SIG-M5 treated with dmso at 0.1 percent for 504 hours (cell line): Measurements from ENCODE around the gene NGLY1.

ENCODE experiments used
- DNase-seq: peaks from one replicate; lab custom pipeline; 2025; ENCODE audit not compliant: unreplicated experiment; lab: John Stamatoyannopoulos, UW

NGLY1 gene

DNA sequence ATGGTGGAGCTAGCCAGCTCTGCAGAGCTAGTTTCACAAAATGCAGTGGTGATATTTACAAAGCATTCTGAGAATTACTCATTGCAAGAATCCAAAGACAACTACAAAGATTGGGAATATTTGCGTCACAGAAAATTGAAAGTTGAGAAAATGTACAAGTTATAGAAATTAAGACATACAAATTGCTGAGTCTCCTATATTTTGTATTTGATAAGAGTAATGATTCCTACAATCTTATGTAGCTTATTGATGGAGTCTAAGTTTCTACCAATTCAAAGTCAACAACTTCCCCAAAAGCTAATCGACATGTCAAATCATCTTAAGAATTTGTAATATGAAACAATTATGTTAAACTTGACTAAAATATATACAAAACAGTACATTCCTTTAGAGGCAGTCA, 72.2 kb downstream of the NGLY1 start:
- no peak for DNase-seq

DNA sequence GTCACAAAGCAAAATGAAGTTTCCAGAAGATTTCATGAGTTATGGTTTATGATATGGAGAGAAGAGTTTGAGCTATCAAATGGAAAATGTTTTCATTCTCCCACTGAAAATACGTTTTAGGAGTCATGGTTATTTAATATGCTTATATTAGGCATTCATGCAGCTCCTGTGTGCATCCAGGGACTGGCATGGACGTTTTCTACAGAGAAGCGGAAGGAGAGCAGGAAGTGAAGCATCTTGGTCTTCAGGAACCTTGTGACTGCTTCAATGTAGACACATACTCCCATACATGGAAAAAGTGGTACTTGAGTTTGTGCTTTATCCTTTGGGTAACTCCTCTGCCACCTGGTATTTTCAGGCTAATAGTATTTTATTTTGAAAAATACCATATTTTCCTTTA, 75.2 kb downstream of the NGLY1 start:
- DNase-seq, result no peak

DNA sequence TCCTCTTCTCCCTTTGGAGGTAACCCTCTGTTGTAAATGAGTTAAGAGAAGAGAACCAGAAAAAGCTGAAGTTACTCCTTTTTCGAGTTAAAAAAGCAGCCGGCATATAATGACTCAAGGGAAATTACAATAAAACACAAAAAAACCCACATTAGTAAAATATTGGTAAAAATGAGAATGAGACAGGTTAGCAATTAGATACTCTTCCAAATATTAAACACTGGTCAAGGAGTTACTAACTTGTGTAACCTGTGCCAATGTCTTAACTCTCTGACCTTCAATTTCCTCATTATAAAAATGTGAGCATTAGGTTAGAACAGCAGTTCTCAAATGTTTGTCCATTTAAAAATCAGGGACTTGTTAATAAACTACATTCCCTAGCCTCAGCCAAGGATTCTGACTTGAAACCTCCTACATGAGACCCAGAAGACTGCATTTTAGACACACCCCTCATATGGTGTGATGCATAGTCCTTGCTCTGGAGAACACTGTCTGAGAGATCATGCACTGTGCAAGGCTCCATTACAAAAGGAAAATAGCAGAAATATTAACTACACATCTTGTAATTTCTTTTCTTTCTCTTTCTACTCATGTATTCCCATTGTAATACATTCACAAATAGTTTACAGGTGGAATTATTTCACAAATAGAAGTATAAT, 75.8 kb downstream of the NGLY1 start:
- no peak for DNase-seq

DNA sequence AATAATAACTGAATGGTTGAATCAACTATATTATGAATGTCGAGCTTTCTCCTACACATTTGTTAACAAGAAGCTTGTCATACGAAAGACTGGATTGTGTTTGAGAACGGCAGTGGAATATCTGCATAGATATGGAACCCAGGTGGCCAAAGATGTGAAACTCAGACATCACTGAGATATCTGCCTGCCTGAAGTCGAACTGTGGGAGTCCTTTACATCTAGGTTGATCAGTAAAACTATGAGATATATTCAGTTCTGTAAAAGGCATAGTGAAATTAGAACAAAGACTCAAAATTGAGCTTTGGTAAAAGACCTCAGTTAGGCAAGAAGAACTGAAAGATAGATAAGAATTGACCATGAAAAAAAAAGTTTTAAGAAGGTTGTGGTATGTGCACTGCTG, 77.0 kb downstream of the NGLY1 start:
- DNase-seq, result no peak

GRCh38 chr3:25697553-25697952, 85.7 kb downstream of the NGLY1 start:
- DNase-seq, result no peak

- DNase-seq, result no peak
Observed at GRCh38 chr3:25695731-25696420, 87.4 kb downstream of the NGLY1 start.

DNA sequence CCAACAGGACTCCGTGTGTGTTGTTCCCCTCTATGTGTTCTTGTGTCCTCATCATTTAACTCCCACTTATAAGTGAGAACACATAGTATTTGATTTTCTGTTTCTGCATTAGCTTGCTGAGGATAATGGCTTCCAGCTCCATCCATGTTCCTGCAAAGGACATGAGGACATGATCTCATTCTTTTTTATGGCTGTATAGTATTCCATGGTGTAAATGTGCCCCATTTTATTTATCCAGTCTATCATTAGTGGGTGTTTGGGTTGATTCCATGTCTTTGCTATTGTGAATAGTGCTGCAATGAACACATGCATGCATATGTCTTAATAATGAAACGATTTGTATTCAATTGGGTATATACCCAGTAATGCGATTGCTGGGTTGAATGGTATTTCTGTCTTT, 90.0 kb downstream of the NGLY1 start:
- no peak for DNase-seq

- no peak for DNase-seq
Observed at GRCh38 chr3:25692341-25692740, 90.9 kb downstream of the NGLY1 start.

GRCh38 chr3:25690768-25691533, 92.3 kb downstream of the NGLY1 start:
- DNase-seq, result peak; percentile 23

DNA sequence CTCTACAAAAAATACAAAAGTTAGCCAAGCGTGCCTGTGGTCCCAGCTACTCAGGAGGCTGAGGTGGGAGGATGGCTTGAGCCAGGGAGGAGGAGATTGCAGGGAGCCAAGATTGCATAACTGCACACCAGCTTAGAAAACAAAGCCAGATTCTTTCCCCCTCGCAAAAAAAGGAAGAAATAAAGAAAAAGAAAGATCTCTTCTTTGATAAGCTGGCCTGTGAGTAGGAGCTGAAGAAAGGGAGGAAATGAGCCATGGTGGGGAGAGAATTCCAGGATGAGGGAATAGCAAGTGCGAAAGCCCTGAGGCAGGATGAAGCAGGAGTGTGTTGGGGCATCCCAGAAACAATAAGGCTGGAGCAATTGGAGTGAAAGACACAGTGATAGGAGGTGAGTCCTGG, 94.0 kb downstream of the NGLY1 start:
- no peak for DNase-seq

DNA sequence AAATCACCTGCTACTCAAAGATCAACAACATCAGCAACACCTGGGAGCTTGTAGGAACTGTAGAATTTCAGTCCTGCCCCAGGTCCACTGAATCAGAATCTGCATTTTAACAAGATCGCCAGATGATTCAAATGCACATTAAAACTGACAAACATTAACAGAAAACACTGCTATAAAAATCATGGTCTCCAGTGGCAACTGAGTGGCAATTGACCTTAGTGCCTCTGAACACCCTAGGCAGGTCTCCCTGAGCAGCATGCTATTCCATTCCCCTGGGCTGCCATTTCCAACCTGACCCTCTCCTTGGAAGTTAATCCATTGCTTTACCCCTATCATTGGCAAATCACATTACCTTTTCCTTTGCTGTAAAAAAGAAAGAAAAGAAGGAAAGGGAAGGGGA, 95.5 kb downstream of the NGLY1 start:
- DNase-seq, result no peak

- DNase-seq, result no peak
Observed at GRCh38 chr3:25686766-25687165, 96.5 kb downstream of the NGLY1 start.

DNA sequence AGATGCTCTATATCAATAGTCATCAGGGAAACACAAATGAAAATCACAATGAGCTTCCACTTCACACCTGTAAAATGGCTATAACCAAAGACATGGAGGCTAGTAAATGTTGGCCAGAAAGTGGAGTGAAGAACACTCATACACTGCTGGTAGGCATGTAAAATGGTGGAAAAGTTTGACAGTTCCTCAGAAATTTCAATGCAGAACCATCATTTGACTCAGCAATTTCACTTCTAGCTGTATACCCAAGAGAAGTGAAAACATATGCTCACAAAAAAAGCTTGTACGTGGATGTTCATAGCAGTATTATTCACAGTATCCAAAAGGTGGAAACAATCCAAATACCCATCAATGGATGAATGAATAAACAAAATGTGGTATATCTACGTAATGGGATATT, 99.4 kb downstream of the NGLY1 start:
- DNase-seq, result no peak

GRCh38 chr3:25683410-25683809, 99.8 kb downstream of the NGLY1 start:
- no peak for DNase-seq

- no peak for DNase-seq
Observed at GRCh38 chr3:25679642-25680302, 103.5 kb downstream of the NGLY1 start.

DNA sequence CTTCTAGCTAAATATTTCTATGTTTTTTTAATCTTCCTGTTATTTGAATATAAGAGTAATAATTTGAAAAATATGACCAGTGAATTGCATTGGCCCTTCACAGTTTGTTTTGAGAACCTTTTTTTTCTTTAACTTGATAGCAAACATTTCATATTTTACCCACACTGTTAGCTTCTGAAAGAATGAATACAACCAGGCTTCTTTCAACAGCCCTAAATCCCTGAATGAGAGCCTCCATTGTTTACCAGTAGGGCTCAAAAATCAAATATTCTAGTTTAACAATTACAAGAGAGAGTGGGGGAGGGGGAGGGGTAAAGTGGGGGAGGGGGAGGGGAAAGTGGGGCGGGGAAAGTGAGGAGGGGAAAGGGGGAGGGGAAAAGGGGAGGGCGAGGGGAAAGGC, 104.1 kb downstream of the NGLY1 start:
- no peak for DNase-seq

GRCh38 chr3:25678581-25678980, 104.7 kb downstream of the NGLY1 start:
- no peak for DNase-seq

DNA sequence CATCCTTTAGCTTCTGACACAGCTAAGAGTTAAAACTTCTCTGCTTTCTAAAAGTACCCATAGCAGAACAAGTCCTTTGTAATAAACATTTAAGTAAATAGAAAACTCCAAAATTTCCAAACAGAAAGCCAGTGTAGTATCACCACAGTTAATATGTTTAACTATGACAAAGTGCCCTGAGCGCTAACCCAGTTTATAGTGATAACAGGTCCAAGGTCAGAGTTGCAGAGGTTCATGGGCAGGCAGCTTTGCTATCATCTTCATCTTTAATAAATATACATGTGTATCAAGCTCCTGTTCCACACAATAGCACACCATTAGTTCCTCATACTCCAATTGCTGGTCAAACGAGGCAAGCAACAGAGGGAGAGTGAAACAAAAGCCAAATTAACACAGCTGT, 106.1 kb downstream of the NGLY1 start:
- no peak for DNase-seq

DNA sequence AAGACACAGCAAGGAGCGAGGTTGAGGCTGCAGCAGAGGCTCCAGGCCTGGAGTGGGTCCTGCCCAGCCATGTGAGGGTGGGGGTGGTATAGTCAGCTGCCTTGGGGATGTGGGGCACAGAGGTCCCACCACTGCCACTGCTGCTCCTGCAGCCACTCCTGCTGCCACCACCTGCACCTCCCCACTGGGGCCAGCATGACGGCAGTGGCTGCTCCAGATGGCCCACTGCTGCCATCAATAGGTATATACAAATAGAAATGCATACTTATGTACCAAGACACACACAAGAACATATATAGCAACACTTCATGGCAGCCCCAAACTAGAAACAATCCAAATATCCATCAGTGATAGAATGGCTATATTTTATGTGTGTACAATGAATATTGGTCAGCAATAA, 108.6 kb downstream of the NGLY1 start:
- DNase-seq, result no peak

DNA sequence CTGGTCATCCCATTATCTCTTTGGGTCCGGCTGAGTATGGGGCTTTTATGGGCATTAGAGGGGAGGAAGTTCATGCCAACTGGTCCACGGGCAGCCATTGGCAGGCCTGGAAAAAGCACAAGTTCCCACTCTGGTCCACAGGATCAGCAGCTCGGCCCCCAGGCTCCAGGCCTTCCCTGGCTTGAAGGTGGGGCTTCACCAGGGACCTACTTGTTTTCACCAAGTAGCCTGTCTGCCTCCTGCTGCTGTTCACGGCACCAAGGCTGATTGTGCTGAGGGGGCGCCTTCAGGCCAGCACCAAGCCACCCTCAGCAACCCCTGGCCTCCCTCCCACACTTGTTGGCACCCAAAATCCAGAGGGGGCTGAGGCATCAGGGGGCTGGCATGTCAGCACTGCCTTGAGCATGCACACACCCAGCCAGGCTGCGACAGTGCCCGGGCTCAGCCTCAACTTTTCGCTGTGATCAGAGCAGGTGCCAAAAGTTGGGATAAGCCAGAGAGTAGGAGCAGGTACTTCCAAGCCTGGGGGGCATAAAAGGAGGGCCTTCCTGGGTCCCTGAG, 109.4 kb downstream of the NGLY1 start:
- DNase-seq, result no peak
